MCF 10A (cell line): ENCODE measurements around the gene ACOXL. TPM values are rescaled to one million over a fixed set of nuclear protein-coding genes. Genes with fewer than 3 reads are reported as not detected.

Experiments used
- BruUV-seq: library from RNA; stranded (reverse); fragments of 400-500 nt; replicated peaks from 2 replicates; lab custom pipeline; 2021; lab: Mats Ljungman, UMichigan
- CTCF ChIA-PET: fragments of 300-600 bp; sonication (Branson Sonifier 250); formaldehyde crosslinking; extraction: SDS; loops from one replicate; lab custom pipeline; 2021; ENCODE audit warnings: antibody characterized with exemption, inconsistent platforms; lab: Yijun Ruan, JAX
- POLR2A ChIA-PET: fragments of 300-600, 350-650 bp; sonication (Branson Sonifier 250); formaldehyde crosslinking; extraction: SDS; loops from one replicate; lab custom pipeline; 2020; ENCODE audit warnings: antibody characterized with exemption, inconsistent platforms; lab: Yijun Ruan, JAX
- DNase-seq: peaks from one replicate; pipeline ENCODE4 v3.0.0-alpha.2; 2018; ENCODE audit not compliant: unreplicated experiment
- H3K27ac Mint-ChIP-seq: one replicate; pipeline ENCODE4 v1.8.0; 2022; ENCODE audit warnings: mild to moderate bottlenecking, low read depth, mixed read lengths; ENCODE audit not compliant: unreplicated experiment
- H3K27me3 Mint-ChIP-seq: one replicate; pipeline ENCODE4 v1.8.0; 2022; ENCODE audit warnings: mixed read lengths; ENCODE audit not compliant: insufficient read depth, unreplicated experiment
- H3K36me3 Mint-ChIP-seq: one replicate; pipeline ENCODE4 v1.8.0; 2022; ENCODE audit warnings: mild to moderate bottlenecking, moderate library complexity, mixed read lengths; ENCODE audit not compliant: insufficient read depth, unreplicated experiment
- H3K4me1 Mint-ChIP-seq: one replicate; pipeline ENCODE4 v1.8.0; 2022; ENCODE audit warnings: mixed read lengths; ENCODE audit not compliant: insufficient read depth, unreplicated experiment
- H3K4me3 Mint-ChIP-seq: one replicate; pipeline ENCODE4 v1.8.0; 2022; ENCODE audit warnings: mild to moderate bottlenecking, moderate library complexity, mixed read lengths; ENCODE audit not compliant: unreplicated experiment
- H3K9me3 Mint-ChIP-seq: one replicate; pipeline ENCODE4 v1.8.0; 2022; ENCODE audit warnings: mixed read lengths; ENCODE audit not compliant: unreplicated experiment
- intact Hi-C: fragments of 100-400 bp; cut with micrococcal nuclease; formaldehyde crosslinking; loops from 2 replicates; pipeline ENCODE4 v1.14.1; 2022
- total RNA-seq: library from RNA; stranded (reverse); gene quantifications from 2 replicates; pipeline ENCODE4 v1.2.3, GENCODE V29; 2022
- TF ChIP-seq, protein P1 (sequence below): fragments of 200-600 bp; IDR thresholded peaks from one replicate; pipeline ENCODE4 v1.8.0; 2022; ENCODE audit warnings: antibody characterized with exemption, mild to moderate bottlenecking; ENCODE audit not compliant: unreplicated experiment

The ACOXL gene
- total RNA-seq, 1 experiment from 2014 or later = not detected

DNA sequence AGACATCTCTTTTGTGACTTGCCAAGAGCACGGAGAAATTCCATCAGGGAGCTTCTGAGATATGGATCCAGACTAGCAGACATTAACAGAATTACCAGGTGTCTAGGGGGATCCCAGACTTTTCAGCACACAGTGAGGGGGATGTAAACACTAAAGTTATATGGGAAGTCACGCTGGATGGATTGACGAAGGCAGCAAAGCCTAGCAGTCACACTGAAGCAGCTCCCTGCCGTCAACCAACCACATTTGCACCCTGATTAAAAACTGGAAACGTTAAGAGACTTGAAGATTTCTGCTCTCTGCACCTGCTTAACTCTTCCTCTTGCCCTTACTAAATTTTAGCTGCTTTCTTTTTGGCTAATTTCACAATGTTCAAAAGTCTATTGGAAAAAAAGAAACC lies 325.9 kb downstream of the ACOXL start:
- Mint-ChIP-seq H3K4me1 (no peaks in the 10 kb centered on the region), H3K4me3 (no peak overlapping the region)
- BruUV-seq = no TSS peak

GRCh38 chr2:111061191-111061590 lies 328.8 kb downstream of the ACOXL start:
- CTCF ChIA-PET = no interaction called here
- Mint-ChIP-seq H3K36me3 (peaks cover 4% of the 10 kb centered on the region), H3K27ac (no peak overlapping the region), H3K9me3 (peaks cover 22% of the 10 kb centered on the region), H3K4me3 (no peak overlapping the region), H3K27me3 (peaks cover 70% of the 10 kb centered on the region), H3K4me1 (no peaks in the 10 kb centered on the region)
- TF ChIP-seq, protein P1, sequence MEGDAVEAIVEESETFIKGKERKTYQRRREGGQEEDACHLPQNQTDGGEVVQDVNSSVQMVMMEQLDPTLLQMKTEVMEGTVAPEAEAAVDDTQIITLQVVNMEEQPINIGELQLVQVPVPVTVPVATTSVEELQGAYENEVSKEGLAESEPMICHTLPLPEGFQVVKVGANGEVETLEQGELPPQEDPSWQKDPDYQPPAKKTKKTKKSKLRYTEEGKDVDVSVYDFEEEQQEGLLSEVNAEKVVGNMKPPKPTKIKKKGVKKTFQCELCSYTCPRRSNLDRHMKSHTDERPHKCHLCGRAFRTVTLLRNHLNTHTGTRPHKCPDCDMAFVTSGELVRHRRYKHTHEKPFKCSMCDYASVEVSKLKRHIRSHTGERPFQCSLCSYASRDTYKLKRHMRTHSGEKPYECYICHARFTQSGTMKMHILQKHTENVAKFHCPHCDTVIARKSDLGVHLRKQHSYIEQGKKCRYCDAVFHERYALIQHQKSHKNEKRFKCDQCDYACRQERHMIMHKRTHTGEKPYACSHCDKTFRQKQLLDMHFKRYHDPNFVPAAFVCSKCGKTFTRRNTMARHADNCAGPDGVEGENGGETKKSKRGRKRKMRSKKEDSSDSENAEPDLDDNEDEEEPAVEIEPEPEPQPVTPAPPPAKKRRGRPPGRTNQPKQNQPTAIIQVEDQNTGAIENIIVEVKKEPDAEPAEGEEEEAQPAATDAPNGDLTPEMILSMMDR = no peak
- intact Hi-C loops = no loop called here
- no peak for DNase-seq
- POLR2A ChIA-PET = no interaction called here
- no TSS peak for BruUV-seq

More for the DNA sequence above, 325.9 kb downstream of the ACOXL start:
- intact Hi-C loops = loop anchor here (5.0 kb wide), 1 partner anchor 51 kb away; no protein-coding TSS in a partner anchor
- H3K36me3 Mint-ChIP-seq = no peaks in the 10 kb centered on the region
- no peak for DNase-seq
- H3K9me3 Mint-ChIP-seq = peaks cover 14% of the 10 kb centered on the region
- POLR2A ChIA-PET = no interaction called here
- CTCF ChIA-PET = no interaction called here
- no peak overlapping the region for H3K27ac Mint-ChIP-seq
- peaks cover 71% of the 10 kb centered on the region for H3K27me3 Mint-ChIP-seq
- TF ChIP-seq, protein P1 = no peak

- H3K4me3 Mint-ChIP-seq = no peak overlapping the region
- BruUV-seq = no TSS peak
These were observed 330.0 kb downstream of the ACOXL start for GRCh38 chr2:111062417-111062816.

DNA sequence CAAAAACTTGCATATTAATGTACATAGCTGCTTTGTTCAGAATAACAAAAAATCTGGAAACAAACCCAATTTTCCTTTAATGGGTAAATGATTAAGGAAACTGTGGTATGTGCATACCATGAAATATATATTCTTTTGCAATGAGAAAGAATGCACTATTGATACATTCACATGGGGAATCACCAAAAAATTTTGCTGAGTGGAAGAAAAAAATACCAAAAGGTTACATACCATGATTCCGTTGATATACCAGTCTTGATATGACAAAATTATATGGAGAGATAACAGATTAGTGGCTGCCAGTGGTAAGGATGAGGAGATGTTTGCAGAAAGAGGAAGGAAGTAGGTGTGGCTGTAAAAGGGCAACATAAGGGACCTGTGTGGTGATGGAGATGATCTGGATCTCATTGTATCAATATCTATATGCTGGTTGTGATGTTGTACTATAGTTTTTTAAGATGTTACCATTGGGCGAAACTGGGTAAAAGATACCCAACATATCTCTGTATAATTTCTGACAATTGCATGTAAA lies 333.8 kb downstream of the ACOXL start:
- Mint-ChIP-seq H3K27me3 (peaks cover 40% of the 10 kb centered on the region), H3K27ac (no peak overlapping the region), H3K9me3 (peaks cover 8% of the 10 kb centered on the region), H3K4me1 (peaks cover 6% of the 10 kb centered on the region), H3K4me3 (no peak overlapping the region), H3K36me3 (peaks cover 6% of the 10 kb centered on the region)
- CTCF ChIA-PET = no interaction called here
- no TSS peak for BruUV-seq
- POLR2A ChIA-PET = no interaction called here
- intact Hi-C loops = no loop called here
- TF ChIP-seq, protein P1 = no peak
- no peak for DNase-seq

More at GRCh38 chr2:111062417-111062816, 330.0 kb downstream of the ACOXL start:
- Mint-ChIP-seq H3K4me1 (no peaks in the 10 kb centered on the region), H3K27me3 (peaks cover 71% of the 10 kb centered on the region), H3K9me3 (peaks cover 22% of the 10 kb centered on the region), H3K36me3 (peaks cover 6% of the 10 kb centered on the region), H3K27ac (no peak overlapping the region)
- no peak for DNase-seq
- TF ChIP-seq, protein P1 = no peak
- CTCF ChIA-PET = interaction anchor here (0.6 kb wide), 1 partner anchor 78 kb away, joined by 3 read pairs; no protein-coding TSS in a partner anchor
- intact Hi-C loops = no loop called here
- POLR2A ChIA-PET = interaction anchor here (1.1 kb wide), 1 partner anchor 9 kb away, joined by 3 read pairs; no protein-coding TSS in a partner anchor
